Adrenal gland (tissue), 12 donors: ENCODE measurements around the gene CLK2. TPM values are rescaled to one million over a fixed set of nuclear protein-coding genes. Genes with fewer than 3 reads are reported as not detected.
"Not testable (repeated sequence)": the region's sequence is repeated elsewhere in the genome, so short reads cannot be mapped to it uniquely, and the experiment has no call there.

Experiments
- DNase-seq, 7 donors: peaks; one replicate each; pipeline ENCODE4 v3.0.0-alpha.2; 2019 to 2020
- H3K27ac ChIP-seq, 5 donors: fragments of 200-600 bp; sonication (generic) in 4 of 5; 1 replicate in 3 of 5; 2 replicates in 2 of 5; pipeline versions ENCODE4 v1.5.1 to v1.8.0; 2016 to 2020; ENCODE audit warnings: mild to moderate bottlenecking in 1 of 5
- H3K27me3 ChIP-seq: fragments of 200-600 bp; 2 replicates; pipeline ENCODE4 v1.8.0; 2021
- H3K36me3 ChIP-seq, 2 donors: fragments of 200-600 bp; replicated peaks in 1 of 2; 1 replicate in 1 of 2; 2 replicates in 1 of 2; pipeline versions ENCODE4 v1.5.1 to v1.8.0; 2018 to 2022
- H3K4me1 ChIP-seq, 2 donors: fragments of 200-600 bp; replicated peaks in 1 of 2; 1 replicate in 1 of 2; 2 replicates in 1 of 2; pipeline versions ENCODE4 v1.5.1 to v1.8.0; 2018 to 2021
- H3K4me3 ChIP-seq, 4 donors: fragments of 200-600 bp; sonication (generic) in 3 of 4; one replicate each; pipeline ENCODE4 v1.5.1; 2016 to 2018
- H3K9me3 ChIP-seq, 3 donors: fragments of 200-600 bp; sonication (generic) in 1 of 3; replicated peaks in 1 of 3; 1 replicate in 2 of 3; 2 replicates in 1 of 3; pipeline versions ENCODE4 v1.5.1 to v1.8.0; 2016 to 2021
- POLR2A ChIP-seq, 2 donors: fragments of 450-650 bp; IDR thresholded peaks; one replicate each; pipeline ENCODE4 v1.6.1; 2017; ENCODE audit warnings: antibody characterized with exemption in 2 of 2, mild to moderate bottlenecking in 2 of 2, moderate library complexity in 1 of 2
- WGBS, 4 donors: extraction: QIAGEN DNeasy Blood & Tissue Kit in 2 of 4; methylation state at CpG; one replicate each; pipeline versions ENCODE4 v1.1.5 to v1.1.7; 2013 to 2017; 5-methylcytosine and 5-hydroxymethylcytosine counted together
- intact Hi-C, 2 donors: fragments of 100-400 bp; cut with DNase I; formaldehyde crosslinking; loops; one replicate each; pipeline versions ENCODE4 v1.14.1 to v1.15.0; 2022 to 2023
- polyA plus RNA-seq, 3 donors: library from polyadenylated mRNA; stranded (reverse); fragments of 200-250 nt in 2 of 3; fragments of 350-450 nt in 1 of 3; fragmentation: Illumina TruSeq in 1 of 3; extraction: RNeasy Lipid Tissue Mini Kit (QIAGEN cat#74804) in 1 of 3; gene quantifications; one replicate each; pipeline ENCODE4 v1.2.3, GENCODE V29; 2013 to 2014
- total RNA-seq, 9 donors: library from RNA; depleted of rRNA in 4 of 9; stranded (reverse); fragments of >200 nt in 4 of 9; fragments of 120-200 nt in 1 of 9; fragmentation: NEBNext Ultra II Directional in 1 of 9; extraction: Animal tissue kit (Norgen Biotek cat#: 25700) in 1 of 9; gene quantifications; one replicate each; pipeline versions ENCODE4 v1.1.0 to v1.2.4, GENCODE V29; 2013 to 2023
- TF ChIP-seq, protein P1 (sequence below), 6 experiments: fragments of 450-650 bp in 4 of 6; fragments of 200-600 bp in 2 of 6; sonication (generic) in 1 of 6; IDR thresholded peaks; 1 replicate in 5 of 6; 2 replicates in 1 of 6; pipeline versions ENCODE4 v1.5.1 to v1.8.0; 2016 to 2021; ENCODE audit warnings: antibody characterized with exemption in 6 of 6, mild to moderate bottlenecking in 2 of 6, moderate library complexity in 1 of 6
- donor health status: healthy with polysubstance abuse.
- donor health status: Bipolar disorder and iron deficiency.
- donor health status: DM: yes; HTN: yes; CAD: no.
- donor health status: DM: no; HTN: no; CAD: no.
- donor health status: DM: no; HTN: no; CAD: no.
- donor health status: DM: yes; HTN: yes; CAD: no.

CLK2 gene
- total and polyA plus RNA-seq, 12 donors = 10.7 to 162 (median 54.9) TPM

DNA sequence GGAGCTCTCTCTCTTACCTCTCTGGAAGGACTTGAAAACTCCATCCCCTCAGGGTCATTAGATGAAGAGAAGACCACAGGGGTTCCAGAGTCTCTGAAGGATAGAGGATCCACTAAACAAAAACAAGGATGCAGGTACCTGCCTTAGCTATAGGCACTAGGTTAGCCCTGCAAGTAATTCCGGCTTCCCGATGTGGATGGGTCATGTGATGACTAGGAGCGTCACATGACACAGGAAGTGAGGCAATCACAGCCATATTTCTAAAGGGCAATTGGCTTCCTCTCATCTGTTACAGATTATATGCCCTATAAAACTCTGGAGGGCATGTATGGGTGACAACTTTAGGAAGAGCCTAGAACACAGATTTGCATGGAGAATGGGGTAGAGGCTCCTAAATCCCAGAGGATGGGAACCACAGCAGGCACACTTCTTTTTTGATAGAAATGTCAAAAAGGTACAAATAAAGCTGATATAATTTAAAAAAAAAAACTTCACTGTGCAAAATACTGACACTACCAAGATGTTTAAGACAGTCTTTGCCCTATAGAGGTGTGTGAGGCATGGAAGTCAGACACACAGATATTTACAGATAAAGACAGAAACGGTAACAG lies 32.1 kb downstream of the CLK2 start:
- Histone ChIP-seq H3K27me3 (no peaks in the 10 kb centered on the region), H3K9me3 (no peaks in the 10 kb centered on the region), H3K27ac (peak overlapping the region in 3 of 5 donors; percentile 21 to 59 (median 58)), H3K4me1 (peaks cover 20 to 21% of the 10 kb centered on the region in 2 donors), H3K36me3 (peaks cover 0 to 19% of the 10 kb centered on the region in 2 donors), H3K4me3 (peak overlapping the region in 1 of 4 donors; percentile 56)
- intact Hi-C loops = loop anchor here in 1 of 2 donors (5.0 kb wide), 1 partner anchor 34 kb away; the partner anchor contains the start of genes MTX1 and THBS3
- TF ChIP-seq, protein P1, sequence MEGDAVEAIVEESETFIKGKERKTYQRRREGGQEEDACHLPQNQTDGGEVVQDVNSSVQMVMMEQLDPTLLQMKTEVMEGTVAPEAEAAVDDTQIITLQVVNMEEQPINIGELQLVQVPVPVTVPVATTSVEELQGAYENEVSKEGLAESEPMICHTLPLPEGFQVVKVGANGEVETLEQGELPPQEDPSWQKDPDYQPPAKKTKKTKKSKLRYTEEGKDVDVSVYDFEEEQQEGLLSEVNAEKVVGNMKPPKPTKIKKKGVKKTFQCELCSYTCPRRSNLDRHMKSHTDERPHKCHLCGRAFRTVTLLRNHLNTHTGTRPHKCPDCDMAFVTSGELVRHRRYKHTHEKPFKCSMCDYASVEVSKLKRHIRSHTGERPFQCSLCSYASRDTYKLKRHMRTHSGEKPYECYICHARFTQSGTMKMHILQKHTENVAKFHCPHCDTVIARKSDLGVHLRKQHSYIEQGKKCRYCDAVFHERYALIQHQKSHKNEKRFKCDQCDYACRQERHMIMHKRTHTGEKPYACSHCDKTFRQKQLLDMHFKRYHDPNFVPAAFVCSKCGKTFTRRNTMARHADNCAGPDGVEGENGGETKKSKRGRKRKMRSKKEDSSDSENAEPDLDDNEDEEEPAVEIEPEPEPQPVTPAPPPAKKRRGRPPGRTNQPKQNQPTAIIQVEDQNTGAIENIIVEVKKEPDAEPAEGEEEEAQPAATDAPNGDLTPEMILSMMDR (IDR thresholded peaks at IDR 0.05) = no peak
- TF ChIP-seq POLR2A (IDR thresholded peaks at IDR 0.05) = peak in 1 of 2 donors; percentile 19
- 12 to 16% (median 14%) methylated on average over 4 of the region's 4 CpGs for WGBS, 4 donors
- DNase-seq = peak; percentile 72 to 90 (median 77)

DNA sequence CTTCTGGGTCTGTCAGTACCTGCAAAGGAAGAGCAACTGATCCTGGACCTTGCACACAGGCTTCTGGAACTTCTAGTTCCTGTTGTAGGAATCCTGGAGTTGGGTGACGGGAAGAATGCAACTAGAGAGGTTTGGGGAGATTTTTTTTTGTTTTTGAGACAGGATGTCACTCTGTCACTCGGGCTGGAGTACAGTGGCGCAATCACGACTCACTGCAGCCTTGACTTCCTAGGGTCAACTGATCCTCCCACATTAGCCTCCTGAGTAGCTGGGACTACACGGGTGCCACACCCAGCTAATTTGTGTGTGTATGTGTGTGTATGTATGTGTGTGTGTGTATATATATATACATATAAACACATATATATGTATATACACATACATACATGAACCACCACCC lies 36.9 kb downstream of the CLK2 start:
- H3K27ac ChIP-seq = no peak overlapping the region
- peaks cover 0 to 26% of the 10 kb centered on the region in 2 donors for H3K36me3 ChIP-seq
- no peaks in the 10 kb centered on the region for H3K9me3 ChIP-seq
- no peak overlapping the region for H3K4me3 ChIP-seq
- TF ChIP-seq POLR2A (IDR thresholded peaks at IDR 0.05) = no peak
- TF ChIP-seq, protein P1 (IDR thresholded peaks at IDR 0.05) = no peak
- no peak for DNase-seq
- intact Hi-C loops = no loop called here
- no peaks in the 10 kb centered on the region for H3K27me3 ChIP-seq
- H3K4me1 ChIP-seq = peaks cover 15% of the 10 kb centered on the region in 2 donors
- 48 to 60% (median 54%) methylated on average over 5 of the region's 5 CpGs for whole genome bisulfite sequencing, 4 donors

DNA sequence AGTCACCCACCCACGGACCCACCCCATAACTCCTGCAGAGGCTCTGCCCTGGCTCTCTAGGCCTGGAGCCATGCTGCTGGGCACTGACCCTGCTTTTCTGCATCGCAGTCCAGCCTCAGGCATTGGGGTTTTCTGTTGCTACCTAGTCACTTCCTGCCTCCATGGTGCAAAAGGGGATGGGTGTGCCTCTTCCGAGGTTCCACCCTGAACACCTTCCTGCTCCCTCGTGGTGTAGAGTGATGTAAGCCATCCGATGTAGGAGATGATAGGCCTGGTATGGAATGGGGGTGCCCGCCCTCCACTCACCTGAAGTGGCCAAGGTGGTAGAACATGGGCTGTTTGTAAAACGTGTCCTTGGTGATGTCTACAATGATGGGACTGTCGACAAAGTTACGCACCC lies 37.9 kb downstream of the CLK2 start:
- H3K27ac ChIP-seq, DNase-seq, H3K4me3 ChIP-seq, H3K27me3 ChIP-seq, intact Hi-C loops, H3K9me3 ChIP-seq: not testable (repeated sequence)
- Histone ChIP-seq H3K4me1 (peaks cover 11 to 12% of the 10 kb centered on the region in 2 donors), H3K36me3 (peaks cover 0 to 26% of the 10 kb centered on the region in 2 donors)
- WGBS, 4 donors = 81 to 92% (median 89%) methylated on average over 3 to 9 of the region's 9 CpGs

DNA sequence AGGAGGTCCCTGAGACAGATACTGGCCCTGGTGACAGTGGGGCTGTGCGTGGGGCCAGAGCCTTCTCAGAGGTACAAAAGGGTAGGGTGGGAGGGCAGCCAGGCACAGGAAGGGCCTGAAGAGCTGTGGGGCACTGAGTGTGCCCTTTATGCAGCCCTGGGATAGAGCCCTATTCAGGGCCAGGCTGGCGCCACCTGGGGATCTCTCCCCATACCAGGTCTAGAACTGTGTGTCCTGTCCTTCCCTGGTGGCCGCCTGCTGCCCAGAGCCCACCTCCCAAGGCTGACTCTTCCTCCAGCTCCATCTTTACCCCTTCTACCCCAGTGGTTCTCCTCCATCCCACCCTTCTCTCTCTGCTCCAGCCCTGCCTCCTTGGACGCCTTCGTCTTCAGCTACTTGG lies 39.8 kb downstream of the CLK2 start:
- H3K27ac ChIP-seq, H3K4me3 ChIP-seq, H3K9me3 ChIP-seq, H3K27me3 ChIP-seq, DNase-seq, intact Hi-C loops: not testable (repeated sequence)
- Histone ChIP-seq H3K4me1 (peaks cover 8 to 11% of the 10 kb centered on the region in 2 donors), H3K36me3 (peaks cover 0 to 26% of the 10 kb centered on the region in 2 donors)
- 75 to 100% (median 98%) methylated on average over 1 of the region's 5 CpGs for WGBS, 4 donors

DNA sequence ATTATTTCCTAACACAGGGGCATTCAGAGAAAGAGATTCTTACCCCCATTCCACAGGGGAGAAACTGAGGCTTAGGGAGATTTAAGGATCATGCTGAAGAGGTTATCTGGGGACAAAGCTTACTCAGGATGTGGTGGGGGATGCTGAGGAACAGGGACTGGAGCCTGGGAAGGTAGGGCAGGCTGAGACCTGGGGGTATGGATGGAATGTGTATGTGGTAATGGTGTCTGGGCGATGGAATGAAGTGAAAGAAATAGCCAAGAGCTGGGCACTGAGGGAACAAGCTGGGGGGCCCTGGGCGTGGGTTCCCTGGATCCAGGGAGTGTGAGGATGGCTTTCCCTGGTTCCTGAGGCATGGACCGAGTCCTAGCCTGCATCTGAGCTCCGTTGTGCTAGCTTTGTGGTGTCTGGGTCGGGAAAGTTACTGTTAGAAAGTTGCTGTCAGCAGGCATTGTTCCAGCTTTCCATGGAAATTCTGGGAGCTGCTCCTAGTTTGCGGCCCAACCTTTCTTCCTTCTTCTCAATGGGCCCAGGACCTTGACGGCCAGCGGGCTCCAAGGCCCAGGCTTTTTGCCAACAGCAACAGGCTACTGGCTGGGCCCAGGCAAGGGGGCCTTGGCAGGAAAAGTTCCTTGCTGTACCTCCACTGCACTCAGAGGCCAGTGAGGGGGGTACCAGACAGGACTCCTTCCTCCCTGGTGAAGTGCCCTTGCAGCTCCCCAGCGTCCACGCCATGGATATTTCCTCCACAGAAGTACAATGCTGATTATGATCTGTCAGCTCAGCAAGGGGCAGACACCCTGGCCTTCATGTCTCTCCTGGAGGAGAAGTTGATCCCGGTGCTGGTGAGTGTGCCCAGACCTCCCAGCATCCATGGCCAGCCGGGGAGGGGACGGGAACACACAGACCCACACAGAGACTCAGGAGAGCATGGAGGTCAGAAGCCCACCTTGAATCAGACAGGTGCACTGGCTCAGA lies 41.0 kb downstream of the CLK2 start:
- H3K9me3 ChIP-seq, H3K27me3 ChIP-seq, intact Hi-C loops, H3K4me3 ChIP-seq: not testable (repeated sequence)
- peaks cover 11 to 12% of the 10 kb centered on the region in 2 donors for H3K4me1 ChIP-seq
- peak overlapping the region; percentile 6 to 86 (median 58) for H3K27ac ChIP-seq
- peak; percentile 76 to 89 (median 82) for DNase-seq
- H3K36me3 ChIP-seq = peaks cover 0 to 18% of the 10 kb centered on the region in 2 donors
- 31 to 51% (median 38%) methylated on average over 8 to 13 of the region's 13 CpGs for WGBS, 4 donors

DNA sequence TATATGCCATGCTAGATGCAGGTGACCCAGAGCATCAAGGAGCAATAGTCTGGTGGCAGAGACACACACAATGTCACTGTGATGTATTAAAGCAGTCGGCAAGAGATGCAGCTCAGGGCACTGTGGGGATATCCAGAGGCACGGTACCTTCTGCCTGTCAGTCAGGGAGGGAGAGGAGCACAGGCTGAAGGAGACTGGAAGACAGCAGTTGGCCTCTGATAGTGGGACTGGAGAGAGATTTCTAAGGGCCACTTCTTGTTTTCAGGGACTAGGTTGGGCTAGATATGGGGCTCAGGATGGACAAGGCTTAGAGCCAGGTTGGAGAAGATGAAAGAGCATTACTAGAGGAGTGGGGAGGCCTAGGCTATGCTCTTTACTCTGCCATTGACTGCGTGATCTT lies 42.0 kb downstream of the CLK2 start:
- Histone ChIP-seq H3K4me1 (peaks cover 17% of the 10 kb centered on the region in 2 donors), H3K27ac (peak overlapping the region in 4 of 5 donors; percentile 40 to 86 (median 70))
- intact Hi-C loops, H3K9me3 ChIP-seq, H3K27me3 ChIP-seq, H3K4me3 ChIP-seq, DNase-seq, H3K36me3 ChIP-seq: not testable (repeated sequence)
- 48 to 81% (median 72%) methylated on average over 3 of the region's 3 CpGs for WGBS, 4 donors
